Measurements from ENCODE around the gene STK17A.
"Not testable (repeated sequence)": the region's sequence is repeated elsewhere in the genome, so short reads cannot be mapped to it uniquely, and the experiment has no call there.

Gene STK17A

GRCh38 chr7:43659549-43659896 is 76.6 kb downstream of the STK17A start:
- no peak for DNase-seq (ENCODE audit: extremely low read depth, low read depth)
- no peak for TF ChIP-seq CTCF (IDR thresholded peaks at IDR 0.05; ENCODE audit: low read depth, low read length, missing control alignments)
- H3K4me3 ChIP-seq (replicated peaks; ENCODE audit: low read depth, low read length): no peak overlapping the region

- no peak for DNase-seq (ENCODE audit: extremely low read depth, low read depth)
- no peak for TF ChIP-seq CTCF (IDR thresholded peaks at IDR 0.05; ENCODE audit: low read depth, low read length, missing control alignments)
- H3K4me3 ChIP-seq (replicated peaks; ENCODE audit: low read depth, low read length): no peak overlapping the region
Observed at GRCh38 chr7:43660141-43660540, 77.2 kb downstream of the STK17A start.

GRCh38 chr7:43664681-43665080 is 81.8 kb downstream of the STK17A start:
- no peak for DNase-seq (ENCODE audit: extremely low read depth, low read depth)
- TF ChIP-seq CTCF (IDR thresholded peaks at IDR 0.05; ENCODE audit: low read depth, low read length, missing control alignments): no peak
- no peak overlapping the region for H3K4me3 ChIP-seq (replicated peaks; ENCODE audit: low read depth, low read length)

GRCh38 chr7:43666938-43667337 is 84.0 kb downstream of the STK17A start:
- DNase-seq (ENCODE audit: extremely low read depth, low read depth): no peak
- H3K4me3 ChIP-seq (replicated peaks; ENCODE audit: low read depth, low read length): no peak overlapping the region
- no peak for TF ChIP-seq CTCF (IDR thresholded peaks at IDR 0.05; ENCODE audit: low read depth, low read length, missing control alignments)

GRCh38 chr7:43668035-43668434 is 85.1 kb downstream of the STK17A start:
- H3K4me3 ChIP-seq (replicated peaks; ENCODE audit: low read depth, low read length): no peak overlapping the region
- no peak for TF ChIP-seq CTCF (IDR thresholded peaks at IDR 0.05; ENCODE audit: low read depth, low read length, missing control alignments)

GRCh38 chr7:43669286-43670081 is 86.6 kb downstream of the STK17A start:
- DNase-seq (ENCODE audit: extremely low read depth, low read depth): no peak
- TF ChIP-seq CTCF (IDR thresholded peaks at IDR 0.05; ENCODE audit: low read depth, low read length, missing control alignments): no peak
- no peak overlapping the region for H3K4me3 ChIP-seq (replicated peaks; ENCODE audit: low read depth, low read length)

More at GRCh38 chr7:43668035-43668434, 85.1 kb downstream of the STK17A start:
- no peak for DNase-seq (ENCODE audit: extremely low read depth, low read depth)

- TF ChIP-seq CTCF (IDR thresholded peaks at IDR 0.05; ENCODE audit: low read depth, low read length, missing control alignments): no peak
- H3K4me3 ChIP-seq (replicated peaks; ENCODE audit: low read depth, low read length): no peak overlapping the region
- no peak for DNase-seq (ENCODE audit: extremely low read depth, low read depth)
Observed at GRCh38 chr7:43671521-43671920, 88.6 kb downstream of the STK17A start.

GRCh38 chr7:43673243-43673976 is 90.5 kb downstream of the STK17A start:
- DNase-seq (ENCODE audit: extremely low read depth, low read depth); H3K4me3 ChIP-seq (replicated peaks; ENCODE audit: low read depth, low read length): not testable (repeated sequence)
